ENCODE data around the gene BTG1.
A peak's percentile ranks its signal among the peaks of the same experiment; 100 is the strongest.
"Not testable (repeated sequence)": the region's sequence is repeated elsewhere in the genome, so short reads cannot be mapped to it uniquely, and the experiment has no call there.

Gene BTG1

GRCh38 chr12:92147491-92147890 lies 1.8 kb upstream of the BTG1 start:
- DNase-seq = no peak

GRCh38 chr12:92146497-92147224 lies 1.0 kb upstream of the BTG1 start:
- no peak for DNase-seq

- DNase-seq = no peak
These were observed 240 bp downstream of the BTG1 start for GRCh38 chr12:92145481-92145730.

- DNase-seq = peak; percentile 79
These were observed 790 bp downstream of the BTG1 start for GRCh38 chr12:92144631-92145480.

- DNase-seq = peak; percentile 85
These were observed 1.7 kb downstream of the BTG1 start for GRCh38 chr12:92143686-92144630.

- no peak for DNase-seq
These were observed 2.4 kb downstream of the BTG1 start for GRCh38 chr12:92143258-92143657.

- DNase-seq = no peak
These were observed 3.3 kb downstream of the BTG1 start for GRCh38 chr12:92142251-92142926.

GRCh38 chr12:92141591-92142121 lies 4.0 kb downstream of the BTG1 start:
- no peak for DNase-seq

GRCh38 chr12:92140896-92141536 lies 4.6 kb downstream of the BTG1 start:
- DNase-seq = no peak

GRCh38 chr12:92140156-92140555 lies 5.5 kb downstream of the BTG1 start:
- no peak for DNase-seq

- no peak for DNase-seq
These were observed 6.0 kb downstream of the BTG1 start for GRCh38 chr12:92139634-92140150.

GRCh38 chr12:92138626-92139025 lies 7.0 kb downstream of the BTG1 start:
- no peak for DNase-seq

- no peak for DNase-seq
These were observed 7.5 kb downstream of the BTG1 start for GRCh38 chr12:92138144-92138543.

- DNase-seq = peak; percentile 86
These were observed 8.5 kb downstream of the BTG1 start for GRCh38 chr12:92136965-92137721.

GRCh38 chr12:92136026-92136730 lies 9.5 kb downstream of the BTG1 start:
- no peak for DNase-seq

- not testable (repeated sequence) for DNase-seq
These were observed 10.1 kb downstream of the BTG1 start for GRCh38 chr12:92135541-92135940.

- DNase-seq = peak; percentile 70
These were observed 10.9 kb downstream of the BTG1 start for GRCh38 chr12:92134638-92135274.

GRCh38 chr12:92133795-92134637 lies 11.6 kb downstream of the BTG1 start:
- peak; percentile 71 for DNase-seq

GRCh38 chr12:92133171-92133570 lies 12.5 kb downstream of the BTG1 start:
- DNase-seq = no peak
